Ovary (tissue), 1 donor: ENCODE measurements around the gene CDKAL1.

Source experiments
- EP300 ChIP-seq: sonication (generic); formaldehyde crosslinking; IDR thresholded peaks from one replicate; pipeline ENCODE4 v1.6.1; 2017; ENCODE audit warnings: antibody characterized with exemption
- POLR2A ChIP-seq: fragments of 450-650 bp; IDR thresholded peaks from one replicate; pipeline ENCODE4 v1.6.1; 2017; ENCODE audit warnings: antibody characterized with exemption, mild to moderate bottlenecking, moderate library complexity

GRCh38 chr6:21220271-21220987 is 686.2 kb downstream of the CDKAL1 start:
- TF ChIP-seq POLR2A (no peak), EP300 (no peak)
